ENCODE results near the gene DBF4B. TPM values are rescaled to one million over a fixed set of nuclear protein-coding genes. Genes with fewer than 3 reads are reported as not detected.

DBF4B gene
- total and polyA plus RNA-seq, 2 of the 13 experiments (the other 11 are each of a cell fraction or from before 2014, with no cell fraction given): 11.7 to 13.2 TPM

DNA sequence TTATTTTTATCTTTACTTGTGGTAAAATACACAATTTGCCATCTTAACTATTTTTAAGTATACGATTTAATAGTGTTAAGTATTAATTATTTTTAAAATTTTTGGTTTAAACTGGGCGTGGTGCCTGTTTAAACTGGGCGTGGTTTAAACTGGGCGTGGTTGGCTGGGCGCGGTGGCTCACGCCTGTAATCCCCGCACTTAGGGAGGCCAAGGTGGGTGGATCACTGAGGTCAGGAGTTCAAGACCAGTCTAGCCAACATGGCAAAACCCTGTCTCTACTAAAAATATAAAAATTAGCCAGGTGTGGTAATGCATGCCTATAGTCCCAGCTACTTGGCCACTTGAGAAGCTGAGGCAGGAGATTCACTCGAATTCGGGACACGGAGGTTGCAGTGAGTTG is 14.9 kb upstream of the DBF4B start:
- Histone ChIP-seq H3K4me3 (replicated peaks in 1 of 3; ENCODE audit: insufficient read depth in 1 of 3, low read depth in 2 of 3, low read length in 3 of 3) (no peak overlapping the region), H3K4me1 (ENCODE audit: insufficient read depth, low read length) (peaks cover 28% of the 10 kb centered on the region), H2AFZ (ENCODE audit: low read length) (no peak overlapping the region), H3K27me3 (ENCODE audit: control insufficient read depth in 1 of 2, insufficient read depth in 2 of 2, low read length in 2 of 2) (peaks cover 0 to 3% of the 10 kb centered on the region in 2 experiments; a peak in 1 of 5 replicates), H4K20me1 (ENCODE audit: insufficient read depth, low read length) (no peaks in the 10 kb centered on the region), H3K4me2 (ENCODE audit: low read depth, low read length) (no peak overlapping the region), H3K27ac (ENCODE audit: extremely low read length, insufficient read depth, low read length) (no peak overlapping the region), H3K79me2 (ENCODE audit: insufficient read depth, low read length) (peaks cover 9% of the 10 kb centered on the region), H3K9ac (ENCODE audit: insufficient read depth, low read depth, low read length) (no peak overlapping the region), H3K36me3 (replicated peaks in 1 of 2; ENCODE audit: control insufficient read depth in 1 of 2, insufficient read depth in 2 of 2, low read length in 2 of 2) (no peaks in the 10 kb centered on the region), H3K9me3 (ENCODE audit: low read length) (no peaks in the 10 kb centered on the region)
- POLR2A ChIA-PET: interaction anchor here (1.6 kb wide), 1 partner anchor 14 kb away, joined by 3 read pairs; no protein-coding TSS in a partner anchor
- CTCF ChIA-PET (ENCODE audit: low intra/inter-chr PET ratio, low total read pairs): no interaction called here
- in situ Hi-C loops (cut with HindIII; ENCODE audit: extremely low pct_ligation_motif_present, low pct_unique_long_range_greater_than_20kb) (no loop called here), intact Hi-C loops (cut with micrococcal nuclease; ENCODE audit: unreplicated experiment) (no loop called here)
- FAIRE-seq (no peak), ATAC-seq (no peak), DNase-seq (ENCODE audit: low spot score) (no peak)
- no TSS peak for BruUV-seq (replicated peaks)
- WGBS (ENCODE audit: low lambda C conversion rate): 53% methylated on average over 11 of the region's 11 CpGs
- TF ChIP-seq, protein P1, sequence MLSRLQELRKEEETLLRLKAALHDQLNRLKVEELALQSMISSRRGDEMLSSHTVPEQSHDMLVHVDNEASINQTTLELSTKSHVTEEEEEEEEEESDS (CRISPR knock-in tag; IDR thresholded peaks at IDR 0.05; ENCODE audit: borderline replicate concordance): no peak
- TF ChIP-seq HOXA7 (CRISPR knock-in tag; IDR thresholded peaks at IDR 0.05): no peak
- no peak for TF ChIP-seq RXRA (CRISPR knock-in tag; IDR thresholded peaks at IDR 0.05)
- no peak for TF ChIP-seq ZEB1 (IDR thresholded peaks at IDR 0.05; ENCODE audit: insufficient replicate concordance, low read depth)
- TF ChIP-seq, protein P2, sequence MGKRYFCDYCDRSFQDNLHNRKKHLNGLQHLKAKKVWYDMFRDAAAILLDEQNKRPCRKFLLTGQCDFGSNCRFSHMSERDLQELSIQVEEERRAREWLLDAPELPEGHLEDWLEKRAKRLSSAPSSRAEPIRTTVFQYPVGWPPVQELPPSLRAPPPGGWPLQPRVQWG (CRISPR knock-in tag; IDR thresholded peaks at IDR 0.05; ENCODE audit: borderline replicate concordance, low read depth): no peak
- TF ChIP-seq, protein P3, sequence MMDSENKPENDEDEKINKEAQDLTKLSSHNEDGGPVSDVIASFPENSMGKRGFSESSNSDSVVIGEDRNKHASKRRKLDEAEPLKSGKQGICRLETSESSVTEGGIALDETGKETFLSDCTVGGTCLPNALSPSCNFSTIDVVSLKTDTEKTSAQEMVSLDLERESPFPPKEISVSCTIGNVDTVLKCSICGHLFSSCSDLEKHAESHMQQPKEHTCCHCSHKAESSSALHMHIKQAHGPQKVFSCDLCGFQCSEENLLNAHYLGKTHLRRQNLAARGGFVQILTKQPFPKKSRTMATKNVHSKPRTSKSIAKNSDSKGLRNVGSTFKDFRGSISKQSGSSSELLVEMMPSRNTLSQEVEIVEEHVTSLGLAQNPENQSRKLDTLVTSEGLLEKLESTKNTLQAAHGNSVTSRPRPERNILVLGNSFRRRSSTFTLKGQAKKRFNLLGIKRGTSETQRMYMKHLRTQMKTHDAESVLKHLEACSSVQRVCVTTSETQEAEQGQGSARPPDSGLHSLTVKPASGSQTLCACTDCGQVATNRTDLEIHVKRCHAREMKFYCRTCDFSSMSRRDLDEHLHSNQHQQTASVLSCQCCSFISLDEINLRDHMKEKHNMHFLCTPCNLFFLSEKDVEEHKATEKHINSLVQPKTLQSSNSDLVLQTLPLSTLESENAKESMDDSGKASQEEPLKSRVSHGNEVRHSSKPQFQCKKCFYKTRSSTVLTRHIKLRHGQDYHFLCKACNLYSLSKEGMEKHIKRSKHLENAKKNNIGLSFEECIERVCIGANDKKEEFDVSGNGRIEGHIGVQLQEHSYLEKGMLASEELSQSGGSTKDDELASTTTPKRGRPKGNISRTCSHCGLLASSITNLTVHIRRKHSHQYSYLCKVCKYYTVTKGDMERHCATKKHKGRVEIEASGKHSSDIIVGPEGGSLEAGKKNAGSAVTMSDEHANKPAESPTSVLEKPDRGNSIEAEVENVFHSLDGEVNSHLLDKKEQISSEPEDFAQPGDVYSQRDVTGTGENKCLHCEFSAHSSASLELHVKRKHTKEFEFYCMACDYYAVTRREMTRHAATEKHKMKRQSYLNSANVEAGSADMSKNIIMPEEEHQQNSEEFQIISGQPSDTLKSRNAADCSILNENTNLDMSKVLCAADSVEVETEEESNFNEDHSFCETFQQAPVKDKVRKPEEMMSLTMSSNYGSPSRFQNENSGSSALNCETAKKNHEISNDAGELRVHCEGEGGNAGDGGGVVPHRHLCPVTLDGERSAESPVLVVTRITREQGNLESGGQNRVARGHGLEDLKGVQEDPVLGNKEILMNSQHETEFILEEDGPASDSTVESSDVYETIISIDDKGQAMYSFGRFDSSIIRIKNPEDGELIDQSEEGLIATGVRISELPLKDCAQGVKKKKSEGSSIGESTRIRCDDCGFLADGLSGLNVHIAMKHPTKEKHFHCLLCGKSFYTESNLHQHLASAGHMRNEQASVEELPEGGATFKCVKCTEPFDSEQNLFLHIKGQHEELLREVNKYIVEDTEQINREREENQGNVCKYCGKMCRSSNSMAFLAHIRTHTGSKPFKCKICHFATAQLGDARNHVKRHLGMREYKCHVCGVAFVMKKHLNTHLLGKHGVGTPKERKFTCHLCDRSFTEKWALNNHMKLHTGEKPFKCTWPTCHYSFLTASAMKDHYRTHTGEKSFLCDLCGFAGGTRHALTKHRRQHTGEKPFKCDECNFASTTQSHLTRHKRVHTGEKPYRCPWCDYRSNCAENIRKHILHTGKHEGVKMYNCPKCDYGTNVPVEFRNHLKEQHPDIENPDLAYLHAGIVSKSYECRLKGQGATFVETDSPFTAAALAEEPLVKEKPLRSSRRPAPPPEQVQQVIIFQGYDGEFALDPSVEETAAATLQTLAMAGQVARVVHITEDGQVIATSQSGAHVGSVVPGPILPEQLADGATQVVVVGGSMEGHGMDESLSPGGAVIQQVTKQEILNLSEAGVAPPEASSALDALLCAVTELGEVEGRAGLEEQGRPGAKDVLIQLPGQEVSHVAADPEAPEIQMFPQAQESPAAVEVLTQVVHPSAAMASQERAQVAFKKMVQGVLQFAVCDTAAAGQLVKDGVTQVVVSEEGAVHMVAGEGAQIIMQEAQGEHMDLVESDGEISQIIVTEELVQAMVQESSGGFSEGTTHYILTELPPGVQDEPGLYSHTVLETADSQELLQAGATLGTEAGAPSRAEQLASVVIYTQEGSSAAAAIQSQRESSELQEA (CRISPR knock-in tag; IDR thresholded peaks at IDR 0.05; ENCODE audit: not compliant biosample characterization): no peak
- TF ChIP-seq, protein P4, sequence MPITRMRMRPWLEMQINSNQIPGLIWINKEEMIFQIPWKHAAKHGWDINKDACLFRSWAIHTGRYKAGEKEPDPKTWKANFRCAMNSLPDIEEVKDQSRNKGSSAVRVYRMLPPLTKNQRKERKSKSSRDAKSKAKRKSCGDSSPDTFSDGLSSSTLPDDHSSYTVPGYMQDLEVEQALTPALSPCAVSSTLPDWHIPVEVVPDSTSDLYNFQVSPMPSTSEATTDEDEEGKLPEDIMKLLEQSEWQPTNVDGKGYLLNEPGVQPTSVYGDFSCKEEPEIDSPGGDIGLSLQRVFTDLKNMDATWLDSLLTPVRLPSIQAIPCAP (CRISPR knock-in tag; IDR thresholded peaks at IDR 0.05; ENCODE audit: low read depth): no peak
- TF ChIP-seq, protein P5, sequence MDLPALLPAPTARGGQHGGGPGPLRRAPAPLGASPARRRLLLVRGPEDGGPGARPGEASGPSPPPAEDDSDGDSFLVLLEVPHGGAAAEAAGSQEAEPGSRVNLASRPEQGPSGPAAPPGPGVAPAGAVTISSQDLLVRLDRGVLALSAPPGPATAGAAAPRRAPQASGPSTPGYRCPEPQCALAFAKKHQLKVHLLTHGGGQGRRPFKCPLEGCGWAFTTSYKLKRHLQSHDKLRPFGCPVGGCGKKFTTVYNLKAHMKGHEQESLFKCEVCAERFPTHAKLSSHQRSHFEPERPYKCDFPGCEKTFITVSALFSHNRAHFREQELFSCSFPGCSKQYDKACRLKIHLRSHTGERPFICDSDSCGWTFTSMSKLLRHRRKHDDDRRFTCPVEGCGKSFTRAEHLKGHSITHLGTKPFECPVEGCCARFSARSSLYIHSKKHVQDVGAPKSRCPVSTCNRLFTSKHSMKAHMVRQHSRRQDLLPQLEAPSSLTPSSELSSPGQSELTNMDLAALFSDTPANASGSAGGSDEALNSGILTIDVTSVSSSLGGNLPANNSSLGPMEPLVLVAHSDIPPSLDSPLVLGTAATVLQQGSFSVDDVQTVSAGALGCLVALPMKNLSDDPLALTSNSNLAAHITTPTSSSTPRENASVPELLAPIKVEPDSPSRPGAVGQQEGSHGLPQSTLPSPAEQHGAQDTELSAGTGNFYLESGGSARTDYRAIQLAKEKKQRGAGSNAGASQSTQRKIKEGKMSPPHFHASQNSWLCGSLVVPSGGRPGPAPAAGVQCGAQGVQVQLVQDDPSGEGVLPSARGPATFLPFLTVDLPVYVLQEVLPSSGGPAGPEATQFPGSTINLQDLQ (CRISPR knock-in tag; IDR thresholded peaks at IDR 0.05): no peak
- TF ChIP-seq YEATS4 (CRISPR knock-in tag; IDR thresholded peaks at IDR 0.05; ENCODE audit: borderline replicate concordance): no peak
- no peak for TF ChIP-seq TEAD3 (CRISPR knock-in tag; optimal IDR thresholded peaks at IDR 0.05; ENCODE audit: borderline replicate concordance)
- no peak for TF ChIP-seq HDAC2 (CRISPR knock-in tag; IDR thresholded peaks at IDR 0.05)

Data from HepG2 (cell line).